ENCODE data around the gene FYN. TPM values are rescaled to one million over a fixed set of nuclear protein-coding genes. Genes with fewer than 3 reads are reported as not detected.
A peak's percentile ranks its signal among the peaks of the same experiment; 100 is the strongest.

Gene FYN
- total and polyA plus RNA-seq, 4 donors: 11.2 to 28.3 (median 19.7) TPM

DNA sequence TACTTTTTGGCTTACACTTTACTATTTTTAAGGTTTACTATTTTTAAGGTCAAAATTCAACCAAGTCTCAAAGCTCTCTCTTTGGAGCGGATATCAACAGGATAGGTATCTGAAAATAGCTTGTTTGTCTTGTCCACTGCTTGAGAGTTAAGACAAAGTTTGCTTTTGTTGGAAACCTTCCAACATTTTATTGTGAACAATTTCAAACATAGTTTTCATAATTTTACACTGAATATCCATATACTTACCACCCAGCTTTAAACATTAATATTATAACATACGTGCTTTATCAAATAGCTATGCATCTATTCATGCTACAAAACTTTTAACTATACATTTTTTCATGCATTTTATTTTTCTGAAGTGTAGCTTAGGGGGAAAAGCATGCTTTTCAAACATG is 109.9 kb downstream of the FYN start:
- no peaks in the 10 kb centered on the region for H3K36me3 ChIP-seq (ENCODE audit: control insufficient read depth in 4 of 4, insufficient read depth in 3 of 4, low read depth in 1 of 4, low read length in 3 of 4)
- 83% methylated on average over 2 of the region's 2 CpGs for WGBS
- no peak for TF ChIP-seq JUND (IDR thresholded peaks at IDR 0.05)
- TF ChIP-seq, protein P1, sequence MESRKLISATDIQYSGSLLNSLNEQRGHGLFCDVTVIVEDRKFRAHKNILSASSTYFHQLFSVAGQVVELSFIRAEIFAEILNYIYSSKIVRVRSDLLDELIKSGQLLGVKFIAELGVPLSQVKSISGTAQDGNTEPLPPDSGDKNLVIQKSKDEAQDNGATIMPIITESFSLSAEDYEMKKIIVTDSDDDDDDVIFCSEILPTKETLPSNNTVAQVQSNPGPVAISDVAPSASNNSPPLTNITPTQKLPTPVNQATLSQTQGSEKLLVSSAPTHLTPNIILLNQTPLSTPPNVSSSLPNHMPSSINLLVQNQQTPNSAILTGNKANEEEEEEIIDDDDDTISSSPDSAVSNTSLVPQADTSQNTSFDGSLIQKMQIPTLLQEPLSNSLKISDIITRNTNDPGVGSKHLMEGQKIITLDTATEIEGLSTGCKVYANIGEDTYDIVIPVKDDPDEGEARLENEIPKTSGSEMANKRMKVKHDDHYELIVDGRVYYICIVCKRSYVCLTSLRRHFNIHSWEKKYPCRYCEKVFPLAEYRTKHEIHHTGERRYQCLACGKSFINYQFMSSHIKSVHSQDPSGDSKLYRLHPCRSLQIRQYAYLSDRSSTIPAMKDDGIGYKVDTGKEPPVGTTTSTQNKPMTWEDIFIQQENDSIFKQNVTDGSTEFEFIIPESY (IDR thresholded peaks at IDR 0.05): no peak
- TF ChIP-seq, protein P2, sequence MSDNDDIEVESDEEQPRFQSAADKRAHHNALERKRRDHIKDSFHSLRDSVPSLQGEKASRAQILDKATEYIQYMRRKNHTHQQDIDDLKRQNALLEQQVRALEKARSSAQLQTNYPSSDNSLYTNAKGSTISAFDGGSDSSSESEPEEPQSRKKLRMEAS (IDR thresholded peaks at IDR 0.05): no peak
- no peak for TF ChIP-seq RAD21 (IDR thresholded peaks at IDR 0.05)

DNA sequence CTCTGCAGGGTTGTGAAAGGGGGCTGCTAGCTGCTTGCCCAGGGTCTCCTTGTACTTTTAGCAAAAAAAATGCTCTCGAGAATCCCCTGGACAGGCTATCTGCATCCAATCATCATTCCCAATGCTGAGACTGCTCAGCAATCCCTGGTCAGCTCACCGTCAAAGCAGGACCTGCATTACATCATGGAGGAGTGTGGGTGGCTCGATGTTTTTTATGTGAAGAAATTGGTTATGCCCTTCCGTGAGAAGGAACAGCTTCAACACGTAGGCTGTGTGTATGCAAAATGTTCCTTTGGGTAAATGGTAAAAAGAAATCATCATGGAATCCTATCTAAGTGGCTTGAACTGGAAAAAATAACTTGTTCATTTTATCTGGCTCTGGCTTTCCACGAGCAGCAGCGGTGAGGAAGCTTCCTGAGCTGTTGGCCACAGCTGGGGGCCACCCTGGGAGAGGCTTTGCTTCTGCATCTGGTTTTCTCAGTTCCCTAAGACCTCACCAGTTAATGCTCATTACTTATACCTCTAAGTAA is 111.4 kb downstream of the FYN start:
- H3K27ac ChIP-seq (ENCODE audit: low read depth in 1 of 2, low read length in 2 of 2): no peak overlapping the region
- no peaks in the 10 kb centered on the region for H3K36me3 ChIP-seq (ENCODE audit: control insufficient read depth in 4 of 4, insufficient read depth in 3 of 4, low read depth in 1 of 4, low read length in 3 of 4)
- TF ChIP-seq HNF4A (conservative IDR thresholded peaks at IDR 0.05) (no peak), EGR1 (IDR thresholded peaks at IDR 0.05; ENCODE audit: low read depth in 2 of 2) (no peak), RXRA (IDR thresholded peaks at IDR 0.05) (no peak), FOXA2 (IDR thresholded peaks at IDR 0.05) (no peak), RAD21 (IDR thresholded peaks at IDR 0.05) (no peak), SP1 (IDR thresholded peaks at IDR 0.05) (no peak), NR2F2 (IDR thresholded peaks at IDR 0.05) (no peak), YY1 (IDR thresholded peaks at IDR 0.05) (no peak), TAF1 (conservative IDR thresholded peaks at IDR 0.05) (no peak), JUND (IDR thresholded peaks at IDR 0.05) (no peak), GABPA (IDR thresholded peaks at IDR 0.05 in 1 of 2, conservative IDR thresholded peaks at IDR 0.05 in 1 of 2) (no peak)
- TF ChIP-seq, protein P2 (IDR thresholded peaks at IDR 0.05): no peak
- TF ChIP-seq, protein P3, sequence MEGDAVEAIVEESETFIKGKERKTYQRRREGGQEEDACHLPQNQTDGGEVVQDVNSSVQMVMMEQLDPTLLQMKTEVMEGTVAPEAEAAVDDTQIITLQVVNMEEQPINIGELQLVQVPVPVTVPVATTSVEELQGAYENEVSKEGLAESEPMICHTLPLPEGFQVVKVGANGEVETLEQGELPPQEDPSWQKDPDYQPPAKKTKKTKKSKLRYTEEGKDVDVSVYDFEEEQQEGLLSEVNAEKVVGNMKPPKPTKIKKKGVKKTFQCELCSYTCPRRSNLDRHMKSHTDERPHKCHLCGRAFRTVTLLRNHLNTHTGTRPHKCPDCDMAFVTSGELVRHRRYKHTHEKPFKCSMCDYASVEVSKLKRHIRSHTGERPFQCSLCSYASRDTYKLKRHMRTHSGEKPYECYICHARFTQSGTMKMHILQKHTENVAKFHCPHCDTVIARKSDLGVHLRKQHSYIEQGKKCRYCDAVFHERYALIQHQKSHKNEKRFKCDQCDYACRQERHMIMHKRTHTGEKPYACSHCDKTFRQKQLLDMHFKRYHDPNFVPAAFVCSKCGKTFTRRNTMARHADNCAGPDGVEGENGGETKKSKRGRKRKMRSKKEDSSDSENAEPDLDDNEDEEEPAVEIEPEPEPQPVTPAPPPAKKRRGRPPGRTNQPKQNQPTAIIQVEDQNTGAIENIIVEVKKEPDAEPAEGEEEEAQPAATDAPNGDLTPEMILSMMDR (IDR thresholded peaks at IDR 0.05; ENCODE audit: low read depth, low read length, missing input control): no peak
- TF ChIP-seq, protein P4, sequence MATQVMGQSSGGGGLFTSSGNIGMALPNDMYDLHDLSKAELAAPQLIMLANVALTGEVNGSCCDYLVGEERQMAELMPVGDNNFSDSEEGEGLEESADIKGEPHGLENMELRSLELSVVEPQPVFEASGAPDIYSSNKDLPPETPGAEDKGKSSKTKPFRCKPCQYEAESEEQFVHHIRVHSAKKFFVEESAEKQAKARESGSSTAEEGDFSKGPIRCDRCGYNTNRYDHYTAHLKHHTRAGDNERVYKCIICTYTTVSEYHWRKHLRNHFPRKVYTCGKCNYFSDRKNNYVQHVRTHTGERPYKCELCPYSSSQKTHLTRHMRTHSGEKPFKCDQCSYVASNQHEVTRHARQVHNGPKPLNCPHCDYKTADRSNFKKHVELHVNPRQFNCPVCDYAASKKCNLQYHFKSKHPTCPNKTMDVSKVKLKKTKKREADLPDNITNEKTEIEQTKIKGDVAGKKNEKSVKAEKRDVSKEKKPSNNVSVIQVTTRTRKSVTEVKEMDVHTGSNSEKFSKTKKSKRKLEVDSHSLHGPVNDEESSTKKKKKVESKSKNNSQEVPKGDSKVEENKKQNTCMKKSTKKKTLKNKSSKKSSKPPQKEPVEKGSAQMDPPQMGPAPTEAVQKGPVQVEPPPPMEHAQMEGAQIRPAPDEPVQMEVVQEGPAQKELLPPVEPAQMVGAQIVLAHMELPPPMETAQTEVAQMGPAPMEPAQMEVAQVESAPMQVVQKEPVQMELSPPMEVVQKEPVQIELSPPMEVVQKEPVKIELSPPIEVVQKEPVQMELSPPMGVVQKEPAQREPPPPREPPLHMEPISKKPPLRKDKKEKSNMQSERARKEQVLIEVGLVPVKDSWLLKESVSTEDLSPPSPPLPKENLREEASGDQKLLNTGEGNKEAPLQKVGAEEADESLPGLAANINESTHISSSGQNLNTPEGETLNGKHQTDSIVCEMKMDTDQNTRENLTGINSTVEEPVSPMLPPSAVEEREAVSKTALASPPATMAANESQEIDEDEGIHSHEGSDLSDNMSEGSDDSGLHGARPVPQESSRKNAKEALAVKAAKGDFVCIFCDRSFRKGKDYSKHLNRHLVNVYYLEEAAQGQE (IDR thresholded peaks at IDR 0.05): no peak
- H3K9ac ChIP-seq (ENCODE audit: low read depth in 1 of 2, low read length in 2 of 2): peak overlapping the region in 1 of 2 donors; percentile 5
- no peaks in the 10 kb centered on the region for H3K9me3 ChIP-seq (ENCODE audit: control insufficient read depth in 4 of 4, low read length in 3 of 4)
- H3K4me1 ChIP-seq (ENCODE audit: control insufficient read depth in 4 of 4, insufficient read depth in 4 of 4, low read length in 3 of 4): no peaks in the 10 kb centered on the region
- no peaks in the 10 kb centered on the region for H3K27me3 ChIP-seq (ENCODE audit: control insufficient read depth in 4 of 4, insufficient read depth in 4 of 4, low read length in 3 of 4)
- no peak overlapping the region for H3K4me3 ChIP-seq (ENCODE audit: low read depth in 1 of 3, low read length in 3 of 3)
- WGBS: 77% methylated on average over 7 of the region's 7 CpGs
- DNase-seq (ENCODE audit: low spot score): no peak

More for the DNA sequence above, 109.9 kb downstream of the FYN start:
- no peak for DNase-seq (ENCODE audit: low spot score)
- Histone ChIP-seq H3K4me3 (ENCODE audit: low read depth in 1 of 3, low read length in 3 of 3) (no peak overlapping the region), H3K9me3 (ENCODE audit: control insufficient read depth in 4 of 4, low read length in 3 of 4) (no peaks in the 10 kb centered on the region), H3K9ac (ENCODE audit: low read depth in 1 of 2, low read length in 2 of 2) (no peak overlapping the region), H3K27me3 (ENCODE audit: control insufficient read depth in 4 of 4, insufficient read depth in 4 of 4, low read length in 3 of 4) (no peaks in the 10 kb centered on the region), H3K27ac (ENCODE audit: low read depth in 1 of 2, low read length in 2 of 2) (peak overlapping the region in 1 of 2 donors; percentile 16), H3K4me1 (ENCODE audit: control insufficient read depth in 4 of 4, insufficient read depth in 4 of 4, low read length in 3 of 4) (no peaks in the 10 kb centered on the region)
